Diencephalon (tissue), 1 donor: ENCODE data around the gene OGT. TPM values are rescaled to one million over a fixed set of nuclear protein-coding genes. Genes with fewer than 3 reads are reported as not detected.

Source experiments
- small RNA-seq: library from RNA; depleted of rRNA; stranded (forward); fragments of <200 nt; gene quantifications from one replicate; pipeline ENCODE3, GENCODE V24; 2014
- total RNA-seq: library from RNA; depleted of rRNA; stranded (reverse); fragments of >200 nt; gene quantifications from one replicate; pipeline ENCODE4 v1.2.3, GENCODE V29; 2014

OGT gene
- total RNA-seq = 191 TPM

DNA sequence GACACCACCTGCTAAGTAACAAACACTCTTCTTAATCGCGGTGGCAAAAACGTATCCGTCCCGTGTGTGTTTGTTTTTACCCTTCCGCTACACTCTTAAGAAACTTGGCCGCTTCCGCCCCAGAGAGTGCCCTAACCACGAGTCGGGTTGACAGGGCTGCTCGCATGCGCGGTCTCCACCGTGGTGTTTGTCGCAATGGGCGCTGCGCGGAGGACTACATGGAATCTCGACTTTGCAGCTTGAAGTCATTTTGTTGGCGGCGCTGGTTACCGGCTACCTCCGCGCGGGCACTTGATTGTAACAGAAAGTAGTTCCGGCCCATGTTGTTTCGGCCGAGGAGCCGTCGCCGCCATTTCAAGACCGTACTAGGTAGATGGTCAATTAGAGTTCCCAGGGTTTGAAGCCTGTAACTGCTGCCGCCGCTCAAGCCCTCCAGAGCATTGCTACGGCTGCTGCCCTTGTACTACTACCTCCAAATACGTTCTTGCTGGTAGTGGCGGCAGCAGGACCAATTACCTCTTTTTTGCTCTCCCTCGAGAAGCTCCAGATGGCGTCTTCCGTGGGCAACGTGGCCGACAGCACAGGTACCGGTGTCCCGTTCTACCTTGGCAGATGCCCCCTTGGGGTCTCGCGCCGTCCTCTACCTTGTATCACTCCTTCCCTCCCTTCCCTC, at the start of gene OGT:
Gene OGT, plus strand, starts transcription at position 352 of the 673 bp plus-strand sequence. Its CDS starts 196 bp downstream, at position 548.

DNA sequence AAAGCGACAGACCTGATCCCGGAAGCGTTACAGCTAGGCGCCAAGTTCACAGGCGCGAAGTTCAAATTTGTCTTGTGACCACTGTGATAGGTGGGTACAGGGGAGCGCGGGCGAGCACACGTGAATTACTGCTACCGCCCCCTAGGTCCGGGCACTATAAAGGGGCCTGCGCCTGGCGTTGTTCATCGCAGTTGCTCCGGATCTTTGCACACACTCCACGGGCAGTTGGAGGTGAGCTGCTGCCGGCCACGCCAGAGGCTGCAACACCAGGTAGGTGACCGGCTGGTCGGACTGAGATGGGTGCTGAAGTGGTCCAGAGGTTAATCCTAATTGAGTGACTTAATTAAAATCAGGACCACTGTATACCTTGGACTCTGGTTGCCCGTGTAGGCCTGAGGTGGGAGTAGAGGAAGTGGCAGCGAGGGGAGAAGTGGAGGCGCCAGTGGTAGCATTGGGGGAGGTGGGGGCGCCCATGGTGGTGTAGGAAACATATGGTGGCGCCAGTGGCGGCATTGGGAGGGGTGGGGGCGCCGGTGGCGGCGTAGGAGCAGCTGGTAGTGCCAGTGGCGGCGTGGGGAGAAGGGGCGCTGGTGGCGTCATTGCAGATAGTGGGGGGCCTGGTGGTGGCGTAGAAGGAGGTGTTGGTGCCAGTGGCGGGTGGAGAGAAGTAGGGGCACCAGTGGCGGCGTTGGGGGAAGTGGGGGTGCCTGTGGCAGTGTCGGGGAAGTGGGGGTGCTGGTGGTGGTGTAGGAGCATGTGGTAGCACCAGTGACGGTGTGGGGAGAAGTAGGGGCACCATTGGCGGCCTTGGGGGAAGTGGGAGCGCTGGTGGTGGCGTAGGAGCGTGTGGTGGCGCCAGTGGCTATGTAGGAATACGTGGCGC, 45.6 kb downstream of the OGT start, which contains the start of gene GCNA:
Gene GCNA, plus strand, starts transcription at position 185 of the 883 bp plus-strand sequence. CDS start 2,385 bp downstream, outside the sequence.

DNA sequence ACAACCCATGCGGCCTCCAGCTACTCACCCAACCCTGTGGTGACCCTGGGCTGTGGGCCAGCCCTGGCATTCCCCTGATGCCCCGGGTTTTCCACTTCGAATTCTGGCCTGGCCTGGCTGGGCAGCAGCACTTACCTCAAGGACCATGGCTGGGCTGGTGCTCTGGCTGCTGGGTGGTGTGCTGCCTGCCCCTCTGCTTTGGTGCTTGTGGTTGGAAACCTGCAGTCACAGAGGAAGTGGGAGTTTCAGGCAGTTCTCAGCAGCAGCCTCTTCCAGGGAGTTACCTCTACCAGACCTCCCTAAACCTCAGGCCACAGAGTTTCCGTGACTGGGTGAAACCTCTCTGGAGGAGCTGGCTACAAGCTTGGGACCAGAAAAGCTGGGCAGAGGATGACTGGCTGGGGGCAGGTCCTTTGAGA, 85.4 kb downstream of the OGT start, which contains the start of gene CXCR3:
Gene CXCR3, minus strand, starts transcription at position 209 of the 419 bp plus-strand sequence. Its CDS starts 62 bp downstream, at position 147.

Small RNAs within 50 kb of the gene (small RNA-seq; reads per million reads assigned to genes)
- not detected for gene RF00019

Other genes with a start within 250 kb of the OGT start
- 275 TPM for gene NONO, start 249.5 kb upstream of the OGT start, total RNA-seq
- gene ITGB1BP2, start 231.4 kb upstream of the OGT start, total RNA-seq = 2.5 TPM
- gene TAF1, start 166.7 kb upstream of the OGT start, total RNA-seq = 53.7 TPM
- gene GCNA, start 45.3 kb downstream of the OGT start, total RNA-seq = 2.8 TPM
- gene CXCR3, start 85.4 kb downstream of the OGT start, total RNA-seq = not detected
- gene CXorf49, start 185.2 kb downstream of the OGT start, total RNA-seq = not detected
- not detected for gene CXorf49B, start 230.2 kb downstream of the OGT start, total RNA-seq